Astrocyte (in vitro differentiated cells and primary cell): ENCODE data around the gene DHRS7B.

Source experiments
- CTCF ChIP-seq: IDR thresholded peaks from 2 replicates; pipeline ENCODE4 v1.5.1; 2011; ENCODE audit warnings: low read depth, mild to moderate bottlenecking, inconsistent platforms, low read length, moderate library complexity; ENCODE audit not compliant: insufficient read depth
- EZH2 ChIP-seq: IDR thresholded peaks from 2 replicates; pipeline ENCODE4 v1.6.1; 2012; ENCODE audit warnings: mild to moderate bottlenecking, low read length, inconsistent platforms; ENCODE audit not compliant: insufficient read depth

GRCh38 chr17:21124086-21124485 is 2.7 kb upstream of the DHRS7B start:
- TF ChIP-seq EZH2: no peak
- TF ChIP-seq CTCF: no peak
